Astrocyte (in vitro differentiated cells and primary cell): ENCODE measurements around the gene TAF8. TPM values are rescaled to one million over a fixed set of nuclear protein-coding genes. Genes with fewer than 3 reads are reported as not detected.

Experiments used
- DNase-seq: peaks from one replicate; pipeline ENCODE4 v3.0.0-alpha.2; 2010; ENCODE audit warnings: low read depth
- FAIRE-seq: peaks from 2 replicates; lab custom pipeline; 2011; peaks lifted over from hg19 to GRCh38; lab: Jason Lieb, UNC
- H2AFZ ChIP-seq: 2 replicates; pipeline ENCODE4 v1.6.0; 2012; ENCODE audit warnings: low read depth, low read length, inconsistent platforms
- H3K27ac ChIP-seq: 2 replicates; pipeline ENCODE4 v1.5.1; 2011; ENCODE audit warnings: low read depth, low read length, inconsistent platforms
- H3K27me3 ChIP-seq: 2 replicates; pipeline ENCODE4 v1.6.0; 2011; ENCODE audit warnings: low read length, inconsistent platforms; ENCODE audit not compliant: insufficient read depth
- H3K36me3 ChIP-seq: 2 replicates; pipeline ENCODE4 v1.5.1; 2011; ENCODE audit warnings: low read length, inconsistent platforms; ENCODE audit not compliant: insufficient read depth
- H3K4me1 ChIP-seq: 2 replicates; pipeline ENCODE4 v1.5.1; 2011; ENCODE audit warnings: low read length, inconsistent platforms; ENCODE audit not compliant: insufficient read depth
- H3K4me2 ChIP-seq: 2 replicates; pipeline ENCODE4 v1.6.0; 2012; ENCODE audit warnings: low read length, inconsistent platforms
- H3K4me3 ChIP-seq: 2 replicates; pipeline ENCODE4 v1.5.1; 2011; ENCODE audit warnings: low read depth, mild to moderate bottlenecking, low read length, inconsistent platforms; ENCODE audit not compliant: insufficient read depth
- H3K79me2 ChIP-seq: 2 replicates; pipeline ENCODE4 v1.6.0; 2012; ENCODE audit warnings: mild to moderate bottlenecking, low read length, inconsistent platforms; ENCODE audit not compliant: insufficient read depth
- H3K9ac ChIP-seq: 2 replicates; pipeline ENCODE4 v1.6.0; 2012; ENCODE audit warnings: mild to moderate bottlenecking, low read length, inconsistent platforms
- H3K9me3 ChIP-seq: 2 replicates; pipeline ENCODE4 v1.5.1; 2012; ENCODE audit warnings: low read depth, mild to moderate bottlenecking, low read length, inconsistent platforms; ENCODE audit not compliant: insufficient read depth
- H4K20me1 ChIP-seq: 2 replicates; pipeline ENCODE4 v1.6.0; 2012; ENCODE audit warnings: low read length, inconsistent platforms; ENCODE audit not compliant: insufficient read depth
- H3K27ac Mint-ChIP-seq: one replicate; pipeline ENCODE4 v1.8.0; 2021; ENCODE audit warnings: mild to moderate bottlenecking, mixed read lengths; ENCODE audit not compliant: unreplicated experiment
- H3K27me3 Mint-ChIP-seq: one replicate; pipeline ENCODE4 v1.8.0; 2021; ENCODE audit warnings: low read depth, mixed read lengths; ENCODE audit not compliant: unreplicated experiment
- H3K36me3 Mint-ChIP-seq: one replicate; pipeline ENCODE4 v1.8.0; 2021; ENCODE audit warnings: low read depth, mixed read lengths; ENCODE audit not compliant: unreplicated experiment
- H3K4me1 Mint-ChIP-seq: one replicate; pipeline ENCODE4 v1.8.0; 2021; ENCODE audit warnings: low read depth, mixed read lengths; ENCODE audit not compliant: unreplicated experiment
- H3K4me3 Mint-ChIP-seq: one replicate; pipeline ENCODE4 v1.8.0; 2021; ENCODE audit warnings: mild to moderate bottlenecking, moderate library complexity, mixed read lengths; ENCODE audit not compliant: unreplicated experiment
- H3K9me3 Mint-ChIP-seq: one replicate; pipeline ENCODE4 v1.8.0; 2021; ENCODE audit warnings: mild to moderate bottlenecking, mixed read lengths; ENCODE audit not compliant: unreplicated experiment
- CTCF ChIP-seq: IDR thresholded peaks from 2 replicates; pipeline ENCODE4 v1.5.1; 2011; ENCODE audit warnings: low read depth, mild to moderate bottlenecking, inconsistent platforms, low read length, moderate library complexity; ENCODE audit not compliant: insufficient read depth
- EZH2 ChIP-seq: IDR thresholded peaks from 2 replicates; pipeline ENCODE4 v1.6.1; 2012; ENCODE audit warnings: mild to moderate bottlenecking, low read length, inconsistent platforms; ENCODE audit not compliant: insufficient read depth
- total RNA-seq: library from RNA; stranded (reverse); gene quantifications from 2 replicates; pipeline ENCODE4 v1.2.1, GENCODE V29; 2021

The TAF8 gene
- total RNA-seq, 1 donor from 2014 or later, result 14.8 TPM

DNA sequence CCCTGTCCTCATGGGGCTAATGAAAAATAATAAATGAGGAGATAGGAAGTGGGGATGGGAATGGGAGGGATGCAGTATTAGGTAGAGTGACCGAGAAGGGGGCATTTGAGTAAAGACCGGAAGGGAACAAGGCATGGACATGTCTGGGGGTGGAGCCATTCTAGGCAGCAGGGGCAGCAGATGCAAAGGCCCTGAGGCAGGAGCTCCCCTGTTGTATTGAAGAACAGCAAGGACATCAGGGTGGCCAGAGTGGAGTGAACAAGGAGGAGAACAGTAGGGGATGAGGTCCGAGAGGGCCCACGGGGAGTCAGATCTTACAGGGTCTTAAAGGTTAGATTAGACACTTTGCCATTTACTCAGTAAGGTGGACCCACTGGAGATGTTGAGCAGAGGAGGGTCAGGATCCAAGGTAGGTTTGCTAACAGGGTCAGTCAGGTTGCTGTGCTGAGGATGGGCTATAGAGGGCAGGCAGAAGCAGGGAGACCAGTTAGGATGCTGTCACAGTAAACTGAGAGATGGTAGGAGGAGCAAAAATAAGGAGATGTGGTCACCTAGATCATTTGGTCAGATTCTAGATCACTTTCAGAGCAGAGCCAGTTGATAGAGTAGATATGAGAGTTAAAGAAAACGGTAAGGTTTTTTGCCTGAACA lies 18.7 kb downstream of the TAF8 start:
- no peaks in the 10 kb centered on the region for H3K9me3 ChIP-seq
- no peak overlapping the region for H2AFZ ChIP-seq
- TF ChIP-seq EZH2 (no peak), CTCF (no peak)
- Mint-ChIP-seq H3K27me3 (no peaks in the 10 kb centered on the region), H3K27ac (no peak overlapping the region), H3K9me3 (no peaks in the 10 kb centered on the region), H3K4me3 (no peak overlapping the region), H3K36me3 (peaks cover 18% of the 10 kb centered on the region), H3K4me1 (no peaks in the 10 kb centered on the region)
- H3K27me3 ChIP-seq, result no peaks in the 10 kb centered on the region
- H3K9ac ChIP-seq, result no peak overlapping the region
- DNase-seq, result no peak
- no peak overlapping the region for H3K27ac ChIP-seq
- H3K79me2 ChIP-seq, result no peaks in the 10 kb centered on the region
- no peak for FAIRE-seq
- no peaks in the 10 kb centered on the region for H3K4me1 ChIP-seq
- peaks cover 32% of the 10 kb centered on the region for H3K36me3 ChIP-seq
- no peaks in the 10 kb centered on the region for H4K20me1 ChIP-seq
- no peak overlapping the region for H3K4me3 ChIP-seq
- H3K4me2 ChIP-seq, result no peak overlapping the region

GRCh38 chr6:42071881-42072583 lies 21.7 kb downstream of the TAF8 start:
- Histone ChIP-seq H3K9me3 (no peaks in the 10 kb centered on the region), H4K20me1 (peaks cover 6% of the 10 kb centered on the region), H3K27ac (no peak overlapping the region), H2AFZ (no peak overlapping the region), H3K4me1 (no peaks in the 10 kb centered on the region), H3K27me3 (no peaks in the 10 kb centered on the region), H3K79me2 (no peaks in the 10 kb centered on the region), H3K36me3 (peaks cover 23% of the 10 kb centered on the region), H3K4me3 (no peak overlapping the region), H3K4me2 (no peak overlapping the region), H3K9ac (no peak overlapping the region)
- no peak for TF ChIP-seq EZH2
- no peak overlapping the region for H3K4me3 Mint-ChIP-seq
- no peak for DNase-seq
- H3K27me3 Mint-ChIP-seq, result no peaks in the 10 kb centered on the region
- H3K27ac Mint-ChIP-seq, result no peak overlapping the region
- peaks cover 11% of the 10 kb centered on the region for H3K36me3 Mint-ChIP-seq
- H3K9me3 Mint-ChIP-seq, result no peaks in the 10 kb centered on the region
- FAIRE-seq, result no peak
- H3K4me1 Mint-ChIP-seq, result no peaks in the 10 kb centered on the region

DNA sequence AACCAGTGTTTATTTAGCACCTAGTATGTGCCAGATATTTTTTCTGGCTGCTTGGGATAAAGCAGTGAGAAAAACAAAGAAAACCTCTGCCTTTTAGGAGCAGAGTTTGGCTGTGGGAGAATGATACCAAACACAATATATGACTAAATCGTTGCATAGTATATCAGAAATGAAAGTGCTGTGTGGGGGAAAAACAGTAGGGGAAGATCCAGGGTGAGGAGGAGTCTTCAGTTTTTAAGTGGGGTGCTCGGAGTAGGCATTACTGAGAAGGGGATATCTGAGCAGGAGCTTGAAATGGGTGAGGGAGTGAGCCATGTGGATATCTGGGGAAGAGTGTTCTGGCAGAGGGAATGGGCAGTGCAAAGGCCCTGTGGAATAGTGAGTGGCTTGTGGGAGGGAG lies 23.0 kb downstream of the TAF8 start:
- H3K4me2 ChIP-seq, result no peak overlapping the region
- no peaks in the 10 kb centered on the region for H3K27me3 Mint-ChIP-seq
- DNase-seq, result no peak
- no peaks in the 10 kb centered on the region for H3K9me3 ChIP-seq
- peaks cover 18% of the 10 kb centered on the region for H3K36me3 Mint-ChIP-seq
- no peak overlapping the region for H3K9ac ChIP-seq
- H3K27ac Mint-ChIP-seq, result peak overlapping the region; percentile 13
- no peaks in the 10 kb centered on the region for H3K27me3 ChIP-seq
- no peak overlapping the region for H3K4me3 ChIP-seq
- no peak overlapping the region for H2AFZ ChIP-seq
- peaks cover 6% of the 10 kb centered on the region for H4K20me1 ChIP-seq
- no peaks in the 10 kb centered on the region for H3K4me1 Mint-ChIP-seq
- TF ChIP-seq EZH2 (no peak), CTCF (no peak)
- no peak overlapping the region for H3K4me3 Mint-ChIP-seq
- H3K36me3 ChIP-seq, result peaks cover 16% of the 10 kb centered on the region
- no peaks in the 10 kb centered on the region for H3K79me2 ChIP-seq
- H3K27ac ChIP-seq, result no peak overlapping the region
- no peaks in the 10 kb centered on the region for H3K9me3 Mint-ChIP-seq
- FAIRE-seq, result no peak
- H3K4me1 ChIP-seq, result no peaks in the 10 kb centered on the region
